ENCODE measurements around the gene MOV10. TPM values are rescaled to one million over a fixed set of nuclear protein-coding genes. Genes with fewer than 3 reads are reported as not detected.

The MOV10 gene
- total and polyA plus RNA-seq, 2 donors (not counting 3 experiments of a cell fraction or from before 2014, with no cell fraction given): 97.1 to 113 TPM

DNA sequence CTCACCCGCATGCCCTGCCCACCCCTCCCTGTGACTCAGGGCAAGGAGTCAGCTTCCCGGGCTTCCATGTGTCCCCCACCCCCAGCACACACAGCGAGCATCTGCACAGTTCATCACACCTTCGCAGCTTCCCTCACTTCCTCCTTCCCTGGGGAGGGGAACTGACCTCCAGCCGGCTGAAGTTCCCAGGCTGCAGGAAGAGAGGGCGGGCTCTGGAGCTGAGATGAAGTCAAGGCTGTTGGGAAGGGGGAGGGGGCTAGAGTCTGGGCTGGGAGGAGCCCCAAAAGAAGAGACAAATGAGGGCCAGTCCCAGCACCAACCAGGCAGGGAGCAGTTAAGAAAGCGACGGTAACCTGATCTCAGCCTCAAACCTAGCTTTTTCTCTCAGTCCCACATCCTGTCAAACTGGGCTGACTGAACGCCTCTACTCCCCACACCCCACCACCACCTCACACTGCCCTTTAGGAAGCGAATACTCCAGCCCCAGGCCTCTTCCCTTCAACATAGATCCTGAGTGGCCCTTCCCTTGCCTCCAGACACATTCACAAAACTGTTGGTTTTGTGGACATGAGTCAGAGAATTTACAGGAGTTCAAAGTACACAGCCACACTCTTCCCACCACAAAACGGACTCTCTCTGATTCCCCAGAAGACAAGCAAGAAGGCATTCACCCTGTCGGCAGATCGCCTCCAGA is 30.6 kb downstream of the MOV10 start:
- Histone ChIP-seq H3K9ac (replicated peaks; ENCODE audit: extremely low read depth, insufficient read depth, low read length) (peak overlapping the region; percentile 96), H2AFZ (ENCODE audit: low read depth, low read length) (no peak overlapping the region), H3K4me3 (replicated peaks in 1 of 3; ENCODE audit: insufficient read depth in 1 of 3, low read depth in 1 of 3, low read length in 3 of 3) (peak overlapping the region; percentile 81 to 90 (median 89)), H3K27ac (ENCODE audit: insufficient read depth, low read depth, low read length) (peak overlapping the region; percentile 88), H3K9me1 (replicated peaks; ENCODE audit: control insufficient read depth, extremely low read depth, insufficient read depth, low read length) (no peaks in the 10 kb centered on the region), H3K4me1 (ENCODE audit: control insufficient read depth, extremely low read depth, insufficient read depth, low read length) (peaks cover 60% of the 10 kb centered on the region), H3K4me2 (ENCODE audit: insufficient read depth, low read length) (peak overlapping the region; percentile 83), H4K20me1 (replicated peaks; ENCODE audit: control insufficient read depth, extremely low read depth, insufficient read depth, low read length) (no peaks in the 10 kb centered on the region), H3K27me3 (ENCODE audit: control insufficient read depth in 2 of 2, insufficient read depth in 2 of 2, low read length in 2 of 2) (no peaks in the 10 kb centered on the region), H3K9me3 (replicated peaks; ENCODE audit: control insufficient read depth, insufficient read depth, low read length) (no peaks in the 10 kb centered on the region), H3K36me3 (ENCODE audit: control insufficient read depth in 2 of 2, extremely low read depth in 1 of 2, insufficient read depth in 2 of 2, low read length in 2 of 2) (peaks cover 12 to 14% of the 10 kb centered on the region in 2 experiments), H3K79me2 (ENCODE audit: control insufficient read depth, insufficient read depth, low read length) (peaks cover 48% of the 10 kb centered on the region)
- peak; percentile 88 for TF ChIP-seq FOS (IDR thresholded peaks at IDR 0.05; ENCODE audit: borderline replicate concordance, insufficient read depth, low read length)
- TF ChIP-seq, protein P1, sequence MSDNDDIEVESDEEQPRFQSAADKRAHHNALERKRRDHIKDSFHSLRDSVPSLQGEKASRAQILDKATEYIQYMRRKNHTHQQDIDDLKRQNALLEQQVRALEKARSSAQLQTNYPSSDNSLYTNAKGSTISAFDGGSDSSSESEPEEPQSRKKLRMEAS (IDR thresholded peaks at IDR 0.05; ENCODE audit: insufficient read depth, insufficient read length): peak; percentile 34
- TF ChIP-seq GATA2 (IDR thresholded peaks at IDR 0.05; ENCODE audit: insufficient read depth, insufficient read length, low read depth, low read length): peak; percentile 33
- TF ChIP-seq POLR2AphosphoS5 (IDR thresholded peaks at IDR 0.05; ENCODE audit: insufficient read depth, low read depth, low read length): peak; percentile 89
- TF ChIP-seq EZH2 (IDR thresholded peaks at IDR 0.05; ENCODE audit: borderline replicate concordance, low read depth, low read length, severe bottlenecking): no peak
- TF ChIP-seq MYC (IDR thresholded peaks at IDR 0.05; ENCODE audit: low read depth, low read length): no peak
- TF ChIP-seq POLR2A (IDR thresholded peaks at IDR 0.05; ENCODE audit: low read depth, low read length): peak; percentile 97
- peak; percentile 22 for TF ChIP-seq JUN (IDR thresholded peaks at IDR 0.05; ENCODE audit: borderline replicate concordance, insufficient read depth, insufficient read length, low read depth)
- TF ChIP-seq, protein P2, sequence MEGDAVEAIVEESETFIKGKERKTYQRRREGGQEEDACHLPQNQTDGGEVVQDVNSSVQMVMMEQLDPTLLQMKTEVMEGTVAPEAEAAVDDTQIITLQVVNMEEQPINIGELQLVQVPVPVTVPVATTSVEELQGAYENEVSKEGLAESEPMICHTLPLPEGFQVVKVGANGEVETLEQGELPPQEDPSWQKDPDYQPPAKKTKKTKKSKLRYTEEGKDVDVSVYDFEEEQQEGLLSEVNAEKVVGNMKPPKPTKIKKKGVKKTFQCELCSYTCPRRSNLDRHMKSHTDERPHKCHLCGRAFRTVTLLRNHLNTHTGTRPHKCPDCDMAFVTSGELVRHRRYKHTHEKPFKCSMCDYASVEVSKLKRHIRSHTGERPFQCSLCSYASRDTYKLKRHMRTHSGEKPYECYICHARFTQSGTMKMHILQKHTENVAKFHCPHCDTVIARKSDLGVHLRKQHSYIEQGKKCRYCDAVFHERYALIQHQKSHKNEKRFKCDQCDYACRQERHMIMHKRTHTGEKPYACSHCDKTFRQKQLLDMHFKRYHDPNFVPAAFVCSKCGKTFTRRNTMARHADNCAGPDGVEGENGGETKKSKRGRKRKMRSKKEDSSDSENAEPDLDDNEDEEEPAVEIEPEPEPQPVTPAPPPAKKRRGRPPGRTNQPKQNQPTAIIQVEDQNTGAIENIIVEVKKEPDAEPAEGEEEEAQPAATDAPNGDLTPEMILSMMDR (IDR thresholded peaks at IDR 0.05; ENCODE audit: extremely low read depth in 1 of 2, insufficient read depth in 1 of 2, low read depth in 1 of 2, low read length in 2 of 2): no peak
- FAIRE-seq (peak; percentile 100), DNase-seq (ENCODE audit: low read depth, low spot score) (peak; percentile 97)
- dilution Hi-C loops (cut with MboI; ENCODE audit: extremely low pct_ligation_motif_present, low sequenced_read_pairs): no loop called here
- intact Hi-C loops (cut with micrococcal nuclease): loop anchor here (1.0 to 5.0 kb wide), 5 partner anchors 31 to 1052 kb away; partner anchors contain the start of genes CAPZA1, MOV10, PHTF1 and ST7L
- CTCF ChIA-PET: interaction anchor here (0.7 to 2.5 kb wide), 9 partner anchors 10 to 406 kb away, joined by 3 to 15 read pairs (median 4); partner anchors contain the start of genes LRIG2, MOV10 and PPM1J
- BruUV-seq (replicated peaks): no TSS peak
- POLR2A ChIA-PET: interaction anchor here (0.6 to 2.2 kb wide), 7 partner anchors 10 to 1098 kb away, joined by 3 to 19 read pairs (median 4); partner anchors contain the start of genes MOV10 and PPM1J
